Kidney (tissue), 14 donors: ENCODE measurements around the gene PLD4. TPM values are rescaled to one million over a fixed set of nuclear protein-coding genes. Genes with fewer than 3 reads are reported as not detected.

Experiments
- DNase-seq, 5 donors: peaks; one replicate each; pipeline ENCODE4 v3.0.0-alpha.2; 2013 to 2020
- FAIRE-seq: peaks from 2 replicates; lab custom pipeline; 2012; peaks lifted over from hg19 to GRCh38; lab: Jason Lieb, UNC
- H3K27ac ChIP-seq, 2 donors: one replicate each; pipeline ENCODE4 v1.7.0; 2013; ENCODE audit warnings: low read depth in 2 of 2, low read length in 2 of 2, inconsistent platforms in 1 of 2
- H3K27me3 ChIP-seq: one replicate; pipeline ENCODE4 v1.7.1; 2013; ENCODE audit warnings: low read length, inconsistent platforms; ENCODE audit not compliant: control insufficient read depth, insufficient read depth
- H3K36me3 ChIP-seq, 3 donors: one replicate each; pipeline versions ENCODE4 v1.7.0 to v1.7.1; 2013; ENCODE audit warnings: low read length in 3 of 3, control low read depth in 1 of 3, inconsistent platforms in 1 of 3; ENCODE audit not compliant: insufficient read depth in 3 of 3, control insufficient read depth in 2 of 3
- H3K4me1 ChIP-seq, 3 donors: one replicate each; pipeline versions ENCODE4 v1.7.0 to v1.7.1; 2013; ENCODE audit warnings: low read length in 3 of 3, inconsistent platforms in 1 of 3, low read depth in 1 of 3; ENCODE audit not compliant: control insufficient read depth in 2 of 3, insufficient read depth in 2 of 3
- H3K4me3 ChIP-seq, 3 donors: one replicate each; pipeline versions ENCODE4 v1.7.0 to v1.8.1; 2013; ENCODE audit warnings: low read length in 3 of 3, control low read depth in 1 of 3, inconsistent platforms in 1 of 3
- H3K9ac ChIP-seq, 3 donors: one replicate each; pipeline versions ENCODE4 v1.7.0 to v1.7.1; 2013; ENCODE audit warnings: low read length in 3 of 3, control low read depth in 1 of 3, inconsistent platforms in 1 of 3
- H3K9me3 ChIP-seq, 3 donors: one replicate each; pipeline versions ENCODE4 v1.7.0 to v1.7.1; 2013; ENCODE audit warnings: low read length in 3 of 3, control low read depth in 1 of 3, inconsistent platforms in 1 of 3; ENCODE audit not compliant: control insufficient read depth in 2 of 3, insufficient read depth in 1 of 3
- intact Hi-C: fragments of 100-400 bp; cut with DNase I; formaldehyde crosslinking; loops from one replicate; pipeline ENCODE4 v1.11.1; 2022
- polyA plus RNA-seq: library from polyadenylated mRNA; stranded (reverse); fragments of 350-450 nt; fragmentation: Illumina TruSeq; extraction: RNeasy Lipid Tissue Mini Kit (QIAGEN cat#74804); gene quantifications from one replicate; pipeline ENCODE4 v1.2.3, GENCODE V29; 2014; ENCODE audit warnings: low read depth, low replicate concordance; ENCODE audit not compliant: insufficient read depth
- total RNA-seq: library from RNA; stranded (reverse); fragmentation: NEBNext Ultra II Directional; extraction: Animal tissue kit (Norgen Biotek cat#: 25700); gene quantifications from one replicate; pipeline ENCODE4 v1.2.1, GENCODE V29; 2021
- TF ChIP-seq, protein P1 (sequence below): IDR thresholded peaks from 3 replicates; pipeline ENCODE4 v1.5.1; 2012; ENCODE audit warnings: mild to moderate bottlenecking, moderate library complexity, borderline replicate concordance; ENCODE audit not compliant: insufficient read depth; ENCODE audit errors: extremely low read depth
- donor health status: control.
- donor health status: control.
- donor health status: control.
- donor health status: control.
- donor health status: control.
- donor health status: DM: yes; HTN: yes; CAD: no.
- donor health status: Normal renal cell carcinoma (clear cell type).

PLD4 gene
- total and polyA plus RNA-seq, 2 donors from 2014 or later: 3.2 TPM; not detected in 1

DNA sequence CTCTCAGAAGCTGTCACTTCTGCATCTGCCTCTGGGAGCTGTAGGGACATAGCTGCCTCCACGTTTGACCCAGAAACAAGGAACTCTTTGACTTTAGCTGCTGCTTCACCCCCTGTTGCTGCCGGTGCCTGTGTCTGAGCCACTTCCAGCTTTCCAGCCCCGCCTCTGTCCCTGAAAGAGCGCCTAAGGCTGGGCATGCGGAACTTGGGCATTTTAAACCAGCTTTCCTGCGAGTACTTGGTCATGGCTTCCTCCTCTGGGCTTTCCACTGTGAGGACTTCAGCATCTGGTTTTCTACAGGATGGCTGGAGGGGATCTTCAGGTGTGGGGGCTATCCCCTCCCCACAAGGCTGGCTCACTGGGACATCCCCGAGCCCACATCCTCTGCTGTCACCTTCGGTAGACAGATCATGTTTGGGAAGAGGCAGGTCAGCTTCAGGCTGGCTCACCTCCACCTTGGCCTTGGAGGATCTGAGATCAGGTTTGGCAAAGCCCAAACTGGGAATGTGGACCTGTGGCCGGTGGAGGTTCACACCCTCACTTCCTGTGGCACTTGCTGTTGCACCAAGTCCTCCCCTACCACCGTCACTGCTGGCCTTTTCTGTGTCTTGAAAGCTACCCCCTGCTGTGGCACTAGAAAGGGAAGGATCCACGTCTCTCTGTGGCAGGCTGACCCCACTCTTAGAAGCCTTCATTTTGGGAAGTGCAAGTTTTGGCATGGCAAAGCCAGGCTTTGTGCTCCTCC, 15.2 kb downstream of the PLD4 start:
- DNase-seq (peak in 1 of 5 donors; percentile 48), FAIRE-seq (no peak)
- Histone ChIP-seq H3K27ac (no peak overlapping the region), H3K4me3 (no peak overlapping the region), H3K27me3 (no peaks in the 10 kb centered on the region), H3K9me3 (no peaks in the 10 kb centered on the region), H3K9ac (no peak overlapping the region), H3K36me3 (no peaks in the 10 kb centered on the region), H3K4me1 (no peaks in the 10 kb centered on the region)
- TF ChIP-seq, protein P1, sequence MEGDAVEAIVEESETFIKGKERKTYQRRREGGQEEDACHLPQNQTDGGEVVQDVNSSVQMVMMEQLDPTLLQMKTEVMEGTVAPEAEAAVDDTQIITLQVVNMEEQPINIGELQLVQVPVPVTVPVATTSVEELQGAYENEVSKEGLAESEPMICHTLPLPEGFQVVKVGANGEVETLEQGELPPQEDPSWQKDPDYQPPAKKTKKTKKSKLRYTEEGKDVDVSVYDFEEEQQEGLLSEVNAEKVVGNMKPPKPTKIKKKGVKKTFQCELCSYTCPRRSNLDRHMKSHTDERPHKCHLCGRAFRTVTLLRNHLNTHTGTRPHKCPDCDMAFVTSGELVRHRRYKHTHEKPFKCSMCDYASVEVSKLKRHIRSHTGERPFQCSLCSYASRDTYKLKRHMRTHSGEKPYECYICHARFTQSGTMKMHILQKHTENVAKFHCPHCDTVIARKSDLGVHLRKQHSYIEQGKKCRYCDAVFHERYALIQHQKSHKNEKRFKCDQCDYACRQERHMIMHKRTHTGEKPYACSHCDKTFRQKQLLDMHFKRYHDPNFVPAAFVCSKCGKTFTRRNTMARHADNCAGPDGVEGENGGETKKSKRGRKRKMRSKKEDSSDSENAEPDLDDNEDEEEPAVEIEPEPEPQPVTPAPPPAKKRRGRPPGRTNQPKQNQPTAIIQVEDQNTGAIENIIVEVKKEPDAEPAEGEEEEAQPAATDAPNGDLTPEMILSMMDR: no peak
- intact Hi-C loops: no loop called here

DNA sequence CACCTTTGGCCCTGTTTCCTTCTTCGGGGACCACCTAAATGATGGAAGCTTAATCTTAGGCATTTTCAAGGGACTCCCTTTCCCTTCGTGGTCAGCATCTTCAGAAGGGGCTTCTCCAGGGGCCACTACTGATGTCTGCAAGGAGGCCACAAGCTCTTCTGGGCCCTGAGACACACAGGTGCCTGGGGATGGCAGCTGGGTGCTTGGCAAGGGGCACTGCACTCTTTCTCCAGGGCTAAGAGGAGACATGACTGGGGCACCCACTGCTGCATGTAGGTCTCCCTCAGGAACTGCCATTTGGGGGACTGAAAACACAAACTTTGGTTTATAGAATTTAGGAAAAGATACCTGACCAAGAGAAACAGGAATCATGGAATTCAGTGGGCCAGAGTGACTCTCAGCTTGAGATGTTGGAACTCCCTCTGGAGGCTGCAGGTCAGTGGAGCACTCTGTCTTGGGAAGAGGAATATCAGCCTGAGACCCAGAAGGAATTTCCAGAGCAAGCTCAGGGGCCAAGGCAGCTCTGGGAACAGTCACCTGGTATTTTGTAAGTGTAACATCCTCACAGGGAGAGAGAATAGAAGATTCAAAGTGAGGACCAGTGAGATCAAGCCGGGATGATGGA, 16.0 kb downstream of the PLD4 start:
- Histone ChIP-seq H3K36me3 (no peaks in the 10 kb centered on the region), H3K4me3 (no peak overlapping the region), H3K4me1 (no peaks in the 10 kb centered on the region), H3K27me3 (no peaks in the 10 kb centered on the region), H3K9ac (no peak overlapping the region), H3K27ac (no peak overlapping the region), H3K9me3 (no peaks in the 10 kb centered on the region)
- FAIRE-seq (no peak), DNase-seq (peak in 2 of 5 donors; percentile 29 to 44)
- TF ChIP-seq, protein P1: no peak
- intact Hi-C loops: no loop called here

GRCh38 chr14:104941508-104942365, 17.1 kb downstream of the PLD4 start:
- TF ChIP-seq, protein P1: no peak
- Histone ChIP-seq H3K9ac (no peak overlapping the region), H3K27ac (no peak overlapping the region), H3K4me1 (no peaks in the 10 kb centered on the region), H3K9me3 (no peaks in the 10 kb centered on the region), H3K4me3 (no peak overlapping the region), H3K27me3 (no peaks in the 10 kb centered on the region), H3K36me3 (no peaks in the 10 kb centered on the region)
- FAIRE-seq (no peak), DNase-seq (peak in 1 of 5 donors; percentile 68)
- intact Hi-C loops: no loop called here
